OCI-M2 (cell line): Measurements from ENCODE around the gene PDE10A.
"Not testable (repeated sequence)": the region's sequence is repeated elsewhere in the genome, so short reads cannot be mapped to it uniquely, and the experiment has no call there.

Experiments used
- DNase-seq: peaks from one replicate; lab custom pipeline; 2025; ENCODE audit not compliant: unreplicated experiment; lab: John Stamatoyannopoulos, UW

The PDE10A gene

DNA sequence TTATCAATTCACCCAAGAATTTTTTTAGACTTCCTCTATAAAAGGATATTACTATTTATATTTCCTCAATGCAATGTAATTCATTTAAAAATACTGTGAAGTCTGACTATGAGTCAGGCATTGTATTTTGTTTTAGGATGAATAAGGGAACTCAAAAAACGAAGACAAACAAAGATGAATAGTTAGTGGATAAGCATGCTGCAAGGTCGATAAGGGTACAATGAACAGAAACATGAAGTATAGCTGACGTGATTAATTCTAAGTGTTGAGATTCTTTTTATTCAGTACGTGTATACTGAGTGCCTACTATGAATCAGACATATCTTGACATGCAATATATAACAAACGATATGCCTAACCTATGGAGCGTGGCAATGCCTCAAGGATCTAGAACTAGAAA, 105.4 kb downstream of the PDE10A start:
- DNase-seq, result no peak

DNA sequence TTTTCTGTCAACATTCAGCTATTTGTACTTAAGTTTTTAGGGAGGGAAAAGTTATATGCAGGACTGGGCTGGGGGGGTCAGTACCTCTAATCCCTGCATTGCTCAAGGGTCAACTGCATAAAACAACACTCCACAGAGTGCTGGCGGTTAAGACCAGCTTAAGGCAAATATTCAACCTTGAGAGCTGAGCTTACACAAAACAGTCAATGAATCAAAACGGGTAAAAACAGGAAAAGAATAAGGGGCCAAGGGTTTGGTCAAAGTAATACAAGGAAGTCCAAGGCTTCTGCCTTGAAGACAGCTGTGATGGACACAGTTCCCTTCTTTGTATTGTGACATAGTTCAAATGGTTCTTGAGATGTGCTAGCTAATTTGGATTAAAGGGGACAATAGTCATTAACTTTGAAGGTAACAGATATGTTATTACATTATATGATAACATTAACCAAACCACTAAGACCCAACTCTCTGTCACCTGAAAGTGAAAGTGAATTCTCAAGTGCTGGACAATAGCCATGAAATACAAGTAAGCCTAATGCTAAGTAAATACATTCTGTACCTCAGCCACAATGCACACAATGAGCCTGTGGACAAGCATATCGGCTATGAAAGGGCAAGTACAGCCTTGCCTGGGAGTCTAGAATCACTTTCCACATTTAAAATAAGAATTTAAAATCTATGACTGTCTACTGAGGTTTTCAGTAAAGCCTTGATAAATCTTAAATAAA, 106.8 kb downstream of the PDE10A start:
- no peak for DNase-seq

DNA sequence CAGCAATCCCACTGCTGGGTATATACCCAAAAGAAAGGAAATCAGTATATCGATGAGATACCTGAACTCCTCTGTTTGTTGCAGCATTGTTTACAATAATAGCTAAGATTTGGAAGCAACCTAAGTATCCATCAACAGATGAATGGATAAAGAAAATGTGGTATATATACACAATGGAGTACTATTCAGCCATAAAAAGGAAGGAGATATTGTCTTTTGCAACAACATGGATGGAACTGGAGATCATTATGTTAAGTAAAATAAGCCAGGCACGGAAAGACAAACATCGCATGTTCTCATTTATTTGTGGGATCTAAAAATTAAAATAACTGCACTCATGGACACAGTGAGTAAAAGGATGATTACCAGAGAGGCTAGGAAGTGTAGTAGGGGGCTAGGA, 108.4 kb downstream of the PDE10A start:
- DNase-seq, result not testable (repeated sequence)

DNA sequence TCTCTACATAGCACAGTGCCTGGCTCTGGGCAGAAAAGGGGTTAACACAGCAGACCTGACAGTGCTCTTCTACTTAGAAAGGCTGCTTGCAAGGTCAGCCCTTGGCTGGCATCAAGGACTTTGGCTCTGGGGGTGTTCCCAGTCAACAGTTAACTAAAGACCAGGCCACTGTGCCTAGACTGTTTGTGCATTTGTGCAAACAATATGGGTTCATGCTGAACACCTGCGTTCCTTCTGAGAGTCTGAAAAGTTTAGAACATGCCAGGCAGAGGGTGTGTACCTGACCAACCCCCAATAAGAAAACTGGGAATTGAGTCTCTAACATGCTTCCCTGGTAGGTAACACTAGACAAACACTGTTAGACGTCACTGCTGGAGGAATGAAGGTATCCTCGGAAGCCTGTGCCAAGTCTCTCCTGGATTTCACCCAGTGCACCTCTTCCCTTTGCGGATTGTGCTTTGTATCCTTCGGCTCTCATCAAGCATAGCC, 110.7 kb downstream of the PDE10A start:
- no peak for DNase-seq

DNA sequence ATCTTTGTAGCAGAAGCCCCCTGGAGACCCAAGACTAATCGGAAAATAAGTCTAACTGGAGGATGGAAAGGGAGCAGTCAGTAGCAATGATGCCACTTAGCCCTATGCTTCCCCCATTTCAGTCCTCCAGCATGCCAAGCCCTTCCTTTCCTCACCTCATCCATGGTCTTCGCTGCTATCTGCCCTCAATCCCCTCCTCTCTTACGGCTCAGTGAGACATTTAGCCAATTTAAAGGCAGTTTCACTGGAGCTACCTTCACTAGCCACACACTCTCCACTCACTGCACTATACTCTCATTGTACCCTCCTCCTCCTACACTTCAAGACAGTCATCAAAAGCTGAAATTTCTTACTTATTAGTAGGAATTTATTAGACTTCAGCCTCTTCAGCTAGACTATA, 111.2 kb downstream of the PDE10A start:
- no peak for DNase-seq

DNA sequence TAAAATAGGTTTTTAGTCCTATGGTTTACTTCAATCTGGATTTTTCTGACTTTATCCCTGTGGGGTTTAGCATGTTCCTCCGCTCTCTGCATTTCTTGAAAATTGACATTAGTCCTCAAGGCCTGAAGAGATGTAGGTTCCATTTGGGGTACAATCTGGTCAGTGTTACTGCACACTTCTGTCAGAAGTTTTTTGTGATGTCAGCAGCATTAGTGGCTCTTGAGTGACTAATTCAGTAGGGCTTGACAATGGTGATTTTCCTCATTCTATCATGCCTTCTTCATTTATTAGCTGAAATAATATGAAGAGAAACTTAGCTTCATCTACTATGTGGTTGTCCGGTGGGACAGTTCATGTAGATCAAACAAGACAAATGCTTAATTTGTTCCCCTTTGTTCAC, 114.6 kb downstream of the PDE10A start:
- no peak for DNase-seq

DNA sequence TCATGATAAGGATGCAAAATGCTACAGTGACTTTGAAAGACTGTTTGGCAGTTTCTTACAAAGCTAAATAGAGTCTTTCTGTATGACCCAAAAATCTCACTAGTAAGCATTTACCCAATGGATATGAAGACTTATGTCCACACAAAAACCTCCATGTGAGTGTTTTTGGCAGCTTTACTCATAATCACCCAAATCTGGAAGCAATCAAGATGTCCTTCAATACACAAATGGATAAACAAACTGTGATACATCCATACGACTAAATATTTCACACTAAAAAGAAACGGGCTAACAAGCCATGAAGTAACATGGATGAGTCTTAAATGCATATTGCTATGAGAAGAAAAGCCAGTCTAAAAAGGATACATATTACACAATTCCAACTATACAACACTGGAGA, 117.2 kb downstream of the PDE10A start:
- no peak for DNase-seq

DNA sequence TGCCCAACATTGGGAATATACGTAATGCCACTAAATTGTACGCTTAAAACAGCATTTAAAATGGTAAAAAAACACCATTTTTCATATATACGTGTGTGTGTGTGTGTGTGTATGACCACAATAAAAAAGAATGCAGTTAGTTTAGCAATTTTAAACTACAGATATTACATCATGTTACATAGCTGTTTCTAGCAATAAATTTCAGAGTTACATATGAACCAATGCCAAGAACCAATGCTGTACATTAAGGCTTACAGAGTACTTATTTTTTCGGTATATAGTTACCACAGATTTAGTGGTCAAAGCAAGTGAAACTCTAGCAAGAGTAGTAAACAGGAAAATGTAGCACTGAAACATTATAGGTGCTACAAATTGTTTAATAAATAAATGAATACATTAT, 119.3 kb downstream of the PDE10A start:
- no peak for DNase-seq

DNA sequence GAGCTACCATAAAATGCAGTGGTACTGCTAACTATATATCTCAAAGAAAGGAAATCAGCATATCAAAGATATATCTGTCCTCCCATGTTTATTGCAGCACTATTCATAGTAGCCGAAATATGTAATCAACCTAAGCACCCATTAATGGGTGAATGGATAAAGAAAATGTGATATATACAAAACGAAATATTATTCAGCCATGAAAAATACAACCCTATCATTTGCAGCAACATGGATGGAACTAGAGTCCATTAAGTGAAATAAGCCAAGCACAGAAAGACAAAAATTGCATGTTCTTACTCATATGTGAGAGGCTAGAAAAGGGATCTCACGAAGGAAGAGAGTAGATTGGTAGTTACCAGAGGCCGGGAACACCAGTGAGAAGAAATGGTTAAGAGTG, 126.1 kb downstream of the PDE10A start:
- DNase-seq, result no peak

DNA sequence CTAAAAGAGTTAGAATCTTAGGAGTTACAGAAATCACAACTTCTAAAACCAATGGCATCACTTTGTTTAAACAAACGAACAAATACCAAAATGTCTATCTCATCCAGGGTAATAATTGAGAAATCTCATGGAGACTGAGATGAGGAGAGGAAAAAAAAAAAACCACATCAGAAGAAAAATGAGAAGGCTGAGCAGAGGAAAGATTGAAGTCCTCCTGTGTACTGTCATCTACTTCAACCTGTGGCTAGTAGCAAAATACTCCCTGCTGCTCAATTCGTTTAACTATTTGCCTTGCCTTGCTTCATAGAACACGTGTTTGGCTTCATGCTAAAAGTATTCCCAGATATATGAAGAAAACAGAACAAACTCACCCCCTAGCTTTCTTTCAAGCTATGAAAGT, 143.7 kb downstream of the PDE10A start:
- no peak for DNase-seq

DNA sequence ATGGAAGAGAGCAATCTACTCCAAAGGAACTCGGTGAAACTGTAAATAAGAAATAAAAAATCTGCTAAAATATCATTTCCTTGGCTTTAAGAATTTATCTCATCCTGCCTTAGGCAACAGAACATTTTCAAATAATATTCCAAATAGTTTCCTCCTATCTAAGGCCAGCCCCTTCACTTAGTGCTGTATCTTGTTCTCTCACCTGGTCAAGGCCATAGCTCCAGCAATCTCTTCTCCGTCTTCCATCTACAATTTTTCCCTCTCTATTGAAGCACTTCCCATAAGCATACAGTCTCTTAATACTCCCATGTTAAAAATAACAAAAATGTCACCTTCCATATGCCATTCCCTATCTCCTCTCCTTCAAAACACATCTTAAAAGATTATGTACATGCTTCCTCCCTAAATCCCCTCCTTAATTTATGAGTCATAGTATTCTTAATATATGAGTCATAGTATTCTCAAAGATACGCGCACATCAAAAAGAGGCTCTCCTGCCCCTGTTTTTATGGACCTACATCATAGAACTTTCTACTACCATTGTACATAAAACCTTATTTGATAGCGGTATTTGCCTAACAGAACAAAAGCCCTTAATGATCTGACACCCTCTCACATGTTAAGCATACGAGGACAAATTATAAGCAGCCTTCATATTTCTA, 146.9 kb downstream of the PDE10A start:
- no peak for DNase-seq

DNA sequence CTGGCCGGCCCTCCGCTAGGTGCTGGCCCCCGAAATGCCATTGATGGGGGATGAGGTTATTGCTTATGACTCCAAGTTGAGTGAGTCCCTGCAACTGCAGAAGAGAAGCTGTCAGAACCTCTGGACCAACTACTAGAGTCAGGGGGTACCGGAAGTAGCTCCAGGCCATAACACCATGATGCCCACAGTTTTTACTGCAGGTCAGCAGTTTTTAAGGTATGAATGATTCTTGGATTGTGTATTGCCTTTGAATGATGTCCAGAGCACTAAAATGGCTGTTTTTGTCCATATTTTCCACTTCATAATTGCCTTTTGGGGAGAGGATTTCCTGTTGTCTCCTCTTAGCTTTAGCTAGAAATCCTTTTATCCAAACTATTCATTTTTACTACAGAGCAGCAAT, 148.4 kb downstream of the PDE10A start:
- DNase-seq, result no peak

DNA sequence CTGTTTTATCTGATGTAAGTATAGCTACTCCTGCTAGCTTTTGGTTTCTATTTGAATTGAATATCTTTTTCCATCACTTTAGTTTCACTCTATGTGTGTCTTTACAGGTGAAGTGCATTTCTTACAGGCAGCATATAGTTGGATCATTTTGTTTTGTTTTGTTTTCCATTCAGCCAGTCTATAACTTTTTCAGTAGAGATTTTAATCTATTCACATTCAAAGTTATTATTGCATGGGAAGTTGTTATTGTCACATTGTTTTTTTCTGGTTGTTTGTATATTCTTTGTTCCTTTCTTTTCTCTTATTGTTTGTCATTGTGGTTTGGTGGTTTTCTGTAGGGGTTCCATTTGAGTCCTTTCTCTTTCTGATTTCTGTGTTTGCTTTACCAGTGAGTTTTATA, 151.2 kb downstream of the PDE10A start:
- DNase-seq, result no peak

DNA sequence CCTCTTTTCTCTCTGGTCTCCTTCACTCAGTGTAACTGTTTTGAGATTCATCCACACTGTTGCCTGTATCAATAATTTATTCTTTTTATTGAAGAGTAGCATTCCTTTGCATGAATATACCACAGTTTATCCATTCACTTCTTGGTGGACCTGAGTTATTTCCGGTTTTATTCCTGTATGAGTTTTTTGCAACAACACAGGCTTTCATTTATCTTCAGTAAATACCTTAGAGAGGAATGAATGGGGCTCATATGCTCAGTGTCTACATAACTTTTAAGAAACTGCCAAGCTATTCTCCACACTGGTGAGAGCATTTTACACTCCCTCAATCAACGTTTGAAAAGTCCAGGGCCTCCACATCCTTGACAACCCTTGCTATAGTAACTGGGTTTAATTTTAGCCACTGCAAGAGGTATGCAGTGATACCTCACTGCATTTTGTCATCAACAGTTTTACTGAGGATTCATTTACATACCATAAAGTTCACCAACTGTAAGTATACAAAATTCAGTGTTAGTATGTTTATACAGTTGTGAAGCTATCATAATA, 154.6 kb downstream of the PDE10A start:
- DNase-seq, result no peak

DNA sequence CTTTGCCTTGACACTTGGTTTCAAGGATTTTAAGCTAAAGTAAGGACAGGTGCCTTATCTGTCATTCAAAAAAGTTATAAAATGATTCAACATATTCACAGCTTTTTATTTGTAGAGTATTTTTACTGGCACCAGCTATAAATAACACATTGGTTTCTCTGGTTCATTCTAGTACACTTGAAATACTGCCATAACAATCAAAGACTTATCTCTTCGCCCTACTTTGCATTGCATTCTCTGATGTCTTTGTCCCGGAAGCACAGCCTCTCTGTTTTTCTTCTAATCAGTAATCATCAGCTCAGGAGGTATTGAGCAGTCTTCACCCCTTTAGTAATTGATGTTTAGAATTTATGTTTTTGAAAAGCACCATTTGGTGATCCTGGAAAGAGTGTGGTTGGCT, 156.4 kb downstream of the PDE10A start:
- DNase-seq, result no peak

DNA sequence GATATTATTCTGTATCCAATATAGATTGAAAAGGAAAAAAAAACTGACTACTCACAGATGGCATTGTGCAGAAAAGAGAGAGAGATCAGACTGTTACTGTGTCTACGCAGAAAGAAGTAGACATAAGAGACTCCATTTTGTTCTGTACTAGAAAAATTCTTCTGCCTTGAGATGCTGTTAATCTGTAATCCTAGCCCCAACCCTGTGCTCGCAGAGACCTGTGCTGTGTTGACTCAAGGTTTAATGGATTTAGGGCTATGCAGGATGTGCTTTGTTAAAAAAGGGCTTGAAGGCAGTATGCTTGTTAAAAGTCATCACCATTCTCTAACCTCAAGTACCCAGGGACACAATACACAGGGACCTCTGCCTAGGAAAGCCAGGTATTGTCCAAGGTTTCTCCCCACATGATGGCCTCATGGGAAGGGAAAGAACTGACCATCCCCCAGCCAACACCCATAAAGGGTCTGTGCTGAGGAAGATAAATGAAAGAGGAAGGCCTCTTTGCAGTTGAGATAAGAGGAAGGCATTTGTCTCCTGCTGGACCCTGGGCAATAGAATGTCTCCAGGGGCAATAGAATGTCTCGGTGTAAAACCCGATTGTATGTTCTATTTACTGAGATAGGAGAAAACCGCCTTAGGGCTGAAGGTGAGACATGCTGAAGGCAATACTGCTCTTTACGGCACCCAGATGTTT, 162.7 kb downstream of the PDE10A start:
- not testable (repeated sequence) for DNase-seq

DNA sequence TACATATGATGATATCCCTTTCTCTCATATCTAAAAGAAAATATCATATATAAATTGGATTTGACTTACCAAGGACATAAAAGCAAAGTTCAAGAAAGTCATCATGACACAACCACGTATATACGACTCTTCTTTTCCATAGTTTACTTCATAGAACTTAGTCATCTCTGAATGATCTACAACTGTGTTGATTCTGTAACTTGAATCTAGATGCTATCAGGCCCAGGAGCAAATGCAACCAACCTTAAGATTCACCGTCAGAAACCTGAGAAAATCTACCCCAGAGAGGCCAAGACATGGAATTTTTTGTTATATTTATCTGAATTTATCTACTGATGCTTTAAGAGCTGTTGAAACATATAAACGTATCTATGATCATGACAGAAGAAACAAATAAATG, 165.6 kb downstream of the PDE10A start:
- no peak for DNase-seq

DNA sequence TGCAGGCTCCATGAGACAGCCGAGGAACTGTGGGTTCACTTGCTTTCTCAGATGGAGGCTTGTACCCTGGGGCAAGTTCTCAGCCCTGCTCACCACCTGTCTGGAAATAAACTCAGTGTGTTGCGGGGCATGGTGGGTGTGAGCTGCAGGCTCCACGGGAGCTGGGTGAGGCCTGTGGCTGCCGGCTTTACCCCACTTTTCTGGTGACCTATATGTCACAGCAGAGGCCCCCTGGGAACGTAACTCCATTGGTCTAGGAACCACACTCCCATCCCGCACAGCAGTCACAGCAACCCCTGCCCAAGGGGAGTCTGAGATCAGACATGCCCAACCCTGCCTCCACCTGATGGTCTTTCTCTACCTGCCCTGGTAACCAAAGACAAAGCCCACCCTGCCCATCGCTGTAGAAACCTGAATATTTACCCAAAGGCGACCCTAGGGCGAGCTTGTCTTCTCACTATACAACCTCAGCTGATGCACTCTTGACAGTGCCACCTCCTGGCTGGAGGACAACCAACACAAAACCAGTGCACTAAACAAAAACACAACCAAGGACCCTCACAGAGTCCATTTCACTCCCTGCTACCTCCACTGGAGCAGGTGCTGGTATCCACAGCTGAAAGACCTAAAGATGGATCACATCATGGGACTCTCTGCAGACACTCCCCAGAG, 174.3 kb downstream of the PDE10A start:
- DNase-seq, result no peak

DNA sequence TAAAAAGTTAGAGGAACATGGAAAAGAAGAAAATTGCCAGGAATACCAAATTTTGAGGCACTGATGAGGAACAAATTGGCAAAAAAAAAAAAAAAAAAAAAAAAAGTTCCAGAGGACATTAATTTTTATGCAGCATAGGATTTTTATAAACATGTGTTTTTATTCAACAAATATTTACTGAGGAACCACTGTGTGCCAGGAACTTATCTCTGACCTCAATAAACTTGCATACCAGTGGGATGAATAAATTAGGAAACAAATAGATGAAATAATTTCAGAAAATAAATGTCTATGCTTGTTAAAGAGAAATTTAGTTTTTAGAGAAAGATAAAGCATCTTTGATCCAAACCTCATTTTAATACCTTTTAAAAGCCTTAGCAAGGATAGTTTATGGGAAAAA, 175.1 kb downstream of the PDE10A start:
- no peak for DNase-seq

DNA sequence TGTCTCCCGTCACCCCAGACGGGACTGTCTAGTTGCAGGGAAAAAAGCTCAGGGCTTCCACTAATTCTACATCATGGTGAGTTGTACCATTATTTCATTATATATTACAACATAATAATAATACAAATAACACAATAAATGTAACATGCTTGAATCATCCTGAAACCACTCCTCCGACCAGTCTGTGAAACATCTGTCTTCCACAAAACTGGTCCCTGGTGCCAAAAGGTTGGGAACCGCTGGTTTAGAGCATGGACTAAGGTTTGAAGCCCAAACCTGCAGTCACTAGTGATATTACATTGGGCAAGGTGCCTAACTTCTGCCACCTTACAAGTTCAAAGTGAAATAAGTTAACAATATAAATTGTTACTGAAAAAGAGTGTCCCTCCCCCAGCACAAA, 175.7 kb downstream of the PDE10A start:
- no peak for DNase-seq
